GM21786 (cell line): ENCODE measurements around the gene STBD1.
A peak's percentile ranks its signal among the peaks of the same experiment; 100 is the strongest.
"Not testable (repeated sequence)": the region's sequence is repeated elsewhere in the genome, so short reads cannot be mapped to it uniquely, and the experiment has no call there.

ENCODE experiments used
- ATAC-seq: cut with Tn5 transposase; IDR thresholded peaks from one replicate; pipeline ENCODE4 v1.9.1; 2021; ENCODE audit not compliant: unreplicated experiment

Gene STBD1

GRCh38 chr4:76282941-76283689 lies 23.4 kb upstream of the STBD1 start:
- ATAC-seq = no peak

- ATAC-seq = no peak
Observed at GRCh38 chr4:76283900-76284299, 22.6 kb upstream of the STBD1 start.

GRCh38 chr4:76287811-76288210 lies 18.7 kb upstream of the STBD1 start:
- ATAC-seq = not testable (repeated sequence)

GRCh38 chr4:76292730-76293129 lies 13.8 kb upstream of the STBD1 start:
- ATAC-seq = no peak

- ATAC-seq = no peak
Observed at GRCh38 chr4:76293772-76294171, 12.8 kb upstream of the STBD1 start.

GRCh38 chr4:76296286-76296820 lies 10.2 kb upstream of the STBD1 start:
- no peak for ATAC-seq

GRCh38 chr4:76298227-76298626 lies 8.3 kb upstream of the STBD1 start:
- no peak for ATAC-seq

GRCh38 chr4:76300012-76300411 lies 6.5 kb upstream of the STBD1 start:
- ATAC-seq = no peak

GRCh38 chr4:76301068-76301774 lies 5.3 kb upstream of the STBD1 start:
- peak; percentile 98 for ATAC-seq

- ATAC-seq = no peak
Observed at GRCh38 chr4:76301775-76302162, 4.8 kb upstream of the STBD1 start.

- ATAC-seq = no peak
Observed at GRCh38 chr4:76302826-76303438, 3.6 kb upstream of the STBD1 start.

- ATAC-seq = no peak
Observed at GRCh38 chr4:76305033-76305687, 1.4 kb upstream of the STBD1 start.

GRCh38 chr4:76306882-76307659 lies 538 bp downstream of the STBD1 start:
- ATAC-seq = no peak

GRCh38 chr4:76307660-76308014 lies 1.1 kb downstream of the STBD1 start:
- no peak for ATAC-seq

GRCh38 chr4:76308548-76308947 lies 2.0 kb downstream of the STBD1 start:
- no peak for ATAC-seq

GRCh38 chr4:76309939-76310550 lies 3.5 kb downstream of the STBD1 start:
- ATAC-seq = no peak

- no peak for ATAC-seq
Observed at GRCh38 chr4:76310683-76311082, 4.2 kb downstream of the STBD1 start.

GRCh38 chr4:76311896-76312331 lies 5.4 kb downstream of the STBD1 start:
- ATAC-seq = no peak

- ATAC-seq = no peak
Observed at GRCh38 chr4:76312457-76312856, 5.9 kb downstream of the STBD1 start.

- ATAC-seq = no peak
Observed at GRCh38 chr4:76313547-76313946, 7.0 kb downstream of the STBD1 start.
